Right atrium auricular region (tissue), 2 donors: ENCODE data around the gene R3HDML. TPM values are rescaled to one million over a fixed set of nuclear protein-coding genes. Genes with fewer than 3 reads are reported as not detected.

Experiments used
- DNase-seq: peaks from one replicate; pipeline ENCODE4 v3.0.0-alpha.2; 2019; ENCODE audit warnings: low spot score
- H3K27ac ChIP-seq, 2 donors: fragments of 200-600 bp; sonication (generic); 1 replicate in 1 of 2; 2 replicates in 1 of 2; pipeline ENCODE4 v1.5.1; 2016 to 2019
- H3K27me3 ChIP-seq, 2 donors: fragments of 200-600 bp; sonication (generic); one replicate each; pipeline versions ENCODE4 v1.5.1 to v1.6.0; 2017 to 2019
- H3K36me3 ChIP-seq: fragments of 200-600 bp; sonication (generic); one replicate; pipeline ENCODE4 v1.5.1; 2016
- H3K4me1 ChIP-seq, 2 donors: fragments of 200-600 bp; sonication (generic); one replicate each; pipeline versions ENCODE4 v1.5.1 to v1.6.0; 2017 to 2019
- H3K4me3 ChIP-seq, 2 donors: fragments of 200-600 bp; sonication (generic); 1 replicate in 1 of 2; 2 replicates in 1 of 2; pipeline ENCODE4 v1.5.1; 2017 to 2019; ENCODE audit warnings: mild to moderate bottlenecking in 1 of 2, moderate library complexity in 1 of 2
- H3K9me3 ChIP-seq, 2 donors: fragments of 200-600 bp; sonication (generic); one replicate each; pipeline ENCODE4 v1.5.1; 2019
- total RNA-seq, 2 donors: library from RNA; depleted of rRNA; stranded (reverse); fragments of >200 nt; gene quantifications; one replicate each; pipeline ENCODE4 v1.1.0, GENCODE V29; 2016
- TF ChIP-seq, protein P1 (sequence below), 2 donors: fragments of 200-600 bp; sonication (generic); IDR thresholded peaks; one replicate each; pipeline ENCODE4 v1.5.1; 2019; ENCODE audit warnings: antibody characterized with exemption in 2 of 2

Gene R3HDML
- total RNA-seq, 2 donors from 2014 or later, result not detected

DNA sequence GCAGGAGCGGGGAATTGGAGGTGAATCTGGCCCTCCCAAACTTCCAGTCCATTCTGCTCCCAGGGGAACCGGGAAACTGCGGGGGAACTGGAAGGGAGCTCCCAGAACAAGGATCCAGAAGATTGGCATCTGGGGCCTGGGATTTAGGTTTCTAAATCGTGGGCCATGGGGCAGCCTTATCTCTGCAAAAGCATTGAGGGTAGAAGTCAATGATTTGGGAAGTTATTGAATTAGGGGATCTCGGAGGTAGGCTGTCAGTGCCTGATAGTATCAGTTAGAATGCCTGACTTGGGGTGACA, 63.8 kb downstream of the R3HDML start:
- TF ChIP-seq, protein P1, sequence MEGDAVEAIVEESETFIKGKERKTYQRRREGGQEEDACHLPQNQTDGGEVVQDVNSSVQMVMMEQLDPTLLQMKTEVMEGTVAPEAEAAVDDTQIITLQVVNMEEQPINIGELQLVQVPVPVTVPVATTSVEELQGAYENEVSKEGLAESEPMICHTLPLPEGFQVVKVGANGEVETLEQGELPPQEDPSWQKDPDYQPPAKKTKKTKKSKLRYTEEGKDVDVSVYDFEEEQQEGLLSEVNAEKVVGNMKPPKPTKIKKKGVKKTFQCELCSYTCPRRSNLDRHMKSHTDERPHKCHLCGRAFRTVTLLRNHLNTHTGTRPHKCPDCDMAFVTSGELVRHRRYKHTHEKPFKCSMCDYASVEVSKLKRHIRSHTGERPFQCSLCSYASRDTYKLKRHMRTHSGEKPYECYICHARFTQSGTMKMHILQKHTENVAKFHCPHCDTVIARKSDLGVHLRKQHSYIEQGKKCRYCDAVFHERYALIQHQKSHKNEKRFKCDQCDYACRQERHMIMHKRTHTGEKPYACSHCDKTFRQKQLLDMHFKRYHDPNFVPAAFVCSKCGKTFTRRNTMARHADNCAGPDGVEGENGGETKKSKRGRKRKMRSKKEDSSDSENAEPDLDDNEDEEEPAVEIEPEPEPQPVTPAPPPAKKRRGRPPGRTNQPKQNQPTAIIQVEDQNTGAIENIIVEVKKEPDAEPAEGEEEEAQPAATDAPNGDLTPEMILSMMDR (IDR thresholded peaks at IDR 0.05), result no peak
- Histone ChIP-seq H3K9me3 (no peaks in the 10 kb centered on the region), H3K4me1 (no peaks in the 10 kb centered on the region), H3K27ac (no peak overlapping the region), H3K36me3 (no peaks in the 10 kb centered on the region), H3K27me3 (no peaks in the 10 kb centered on the region), H3K4me3 (no peak overlapping the region)
- no peak for DNase-seq

Other genes with a start within 250 kb of the R3HDML start
- gene JPH2, start 149.9 kb upstream of the R3HDML start, total RNA-seq, result 100 to 1,000 TPM; 131 to 168 TPM
- gene OSER1, start 126.3 kb upstream of the R3HDML start, total RNA-seq, result 10 to 100 TPM; 30.8 to 31.1 TPM
- gene GDAP1L1, start 89.7 kb upstream of the R3HDML start, total RNA-seq, result 1 to 10 TPM in 1 of 2 donors, not detected in 1; 1.2 TPM
- gene FITM2, start 25.8 kb upstream of the R3HDML start, total RNA-seq, result 100 to 1,000 TPM in 1 of 2 donors, 10 to 100 TPM in 1; 87.1 to 143 TPM
- not detected for gene HNF4A, start 18.7 kb downstream of the R3HDML start, total RNA-seq
- gene TTPAL, start 138.8 kb downstream of the R3HDML start, total RNA-seq, result 1 to 10 TPM; 3.6 to 6.0 TPM
- gene SERINC3, start 185.0 kb downstream of the R3HDML start, total RNA-seq, result 100 to 1,000 TPM in 1 of 2 donors, 10 to 100 TPM in 1; 85.7 to 112 TPM
- gene PKIG, start 245.5 kb downstream of the R3HDML start, total RNA-seq, result 100 to 1,000 TPM; 237 to 268 TPM